Measurements from ENCODE around the gene GPC6.
A peak's percentile ranks its signal among the peaks of the same experiment; 100 is the strongest.

Gene GPC6

DNA sequence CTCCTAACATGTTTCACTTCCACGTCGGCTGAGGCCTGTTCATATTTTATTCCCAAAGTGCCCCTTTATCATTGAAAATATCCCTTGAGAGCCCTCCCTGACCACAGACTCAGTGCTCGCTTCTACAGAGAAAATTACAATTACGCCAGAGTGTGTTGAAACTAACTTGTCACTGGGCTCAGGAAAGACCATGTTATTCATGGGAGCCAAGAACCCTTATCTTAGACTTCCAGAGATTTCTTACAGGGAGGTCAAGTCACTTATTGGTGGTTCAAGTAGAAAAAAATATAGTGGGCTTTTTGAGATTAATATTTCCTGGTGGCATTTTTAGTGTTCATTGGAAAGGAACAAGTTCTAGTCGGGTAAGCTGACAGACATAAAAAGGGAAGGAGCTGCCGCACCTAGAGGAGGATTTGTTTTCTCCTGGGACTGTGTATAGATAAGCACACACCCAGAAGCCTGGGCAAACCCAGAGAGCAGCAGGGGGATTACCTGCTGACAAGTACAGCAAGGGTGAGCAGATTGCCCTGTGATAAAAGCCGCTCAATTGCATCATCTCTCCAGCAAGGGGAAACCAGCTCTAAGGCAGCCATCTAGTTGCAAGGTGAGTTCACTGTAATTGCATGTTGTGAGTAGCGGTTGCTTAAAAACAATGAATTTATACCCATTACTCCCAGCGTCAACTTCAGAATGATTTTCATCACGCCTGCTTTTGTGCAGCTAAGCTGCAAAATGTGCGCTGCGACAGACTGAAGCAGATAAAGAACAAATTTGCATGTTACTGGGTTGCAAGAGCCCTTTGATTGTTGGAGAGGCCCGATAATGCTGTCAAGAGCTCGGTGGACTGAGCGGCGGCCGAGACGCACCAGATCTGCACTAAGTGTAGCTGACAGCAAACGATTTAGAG, 1206.7 kb downstream of the GPC6 start:
- Histone ChIP-seq H2AFZ (ENCODE audit: low read depth, low read length, severe bottlenecking) (no peak overlapping the region), H4K20me1 (ENCODE audit: low read depth, low read length) (no peaks in the 10 kb centered on the region), H3K79me2 (ENCODE audit: insufficient read depth, low read length) (no peaks in the 10 kb centered on the region), H3K4me3 (ENCODE audit: insufficient read depth, low read length, poor library complexity, severe bottlenecking) (no peak overlapping the region), H3K9ac (ENCODE audit: low read length) (no peak overlapping the region), H3K36me3 (ENCODE audit: low read length) (no peaks in the 10 kb centered on the region), H3F3A (ENCODE audit: insufficient read depth) (no peaks in the 10 kb centered on the region), H3K27ac (ENCODE audit: low read depth, low read length) (no peak overlapping the region), H3K9me3 (ENCODE audit: insufficient read depth, low read length) (no peaks in the 10 kb centered on the region), H3K4me2 (ENCODE audit: low read depth, low read length, poor library complexity, severe bottlenecking) (no peak overlapping the region), H3K9me2 (replicated peaks; ENCODE audit: insufficient read depth, low read length) (no peaks in the 10 kb centered on the region), H3K27me3 (ENCODE audit: low read length) (no peaks in the 10 kb centered on the region)
- TF ChIP-seq, protein P1, sequence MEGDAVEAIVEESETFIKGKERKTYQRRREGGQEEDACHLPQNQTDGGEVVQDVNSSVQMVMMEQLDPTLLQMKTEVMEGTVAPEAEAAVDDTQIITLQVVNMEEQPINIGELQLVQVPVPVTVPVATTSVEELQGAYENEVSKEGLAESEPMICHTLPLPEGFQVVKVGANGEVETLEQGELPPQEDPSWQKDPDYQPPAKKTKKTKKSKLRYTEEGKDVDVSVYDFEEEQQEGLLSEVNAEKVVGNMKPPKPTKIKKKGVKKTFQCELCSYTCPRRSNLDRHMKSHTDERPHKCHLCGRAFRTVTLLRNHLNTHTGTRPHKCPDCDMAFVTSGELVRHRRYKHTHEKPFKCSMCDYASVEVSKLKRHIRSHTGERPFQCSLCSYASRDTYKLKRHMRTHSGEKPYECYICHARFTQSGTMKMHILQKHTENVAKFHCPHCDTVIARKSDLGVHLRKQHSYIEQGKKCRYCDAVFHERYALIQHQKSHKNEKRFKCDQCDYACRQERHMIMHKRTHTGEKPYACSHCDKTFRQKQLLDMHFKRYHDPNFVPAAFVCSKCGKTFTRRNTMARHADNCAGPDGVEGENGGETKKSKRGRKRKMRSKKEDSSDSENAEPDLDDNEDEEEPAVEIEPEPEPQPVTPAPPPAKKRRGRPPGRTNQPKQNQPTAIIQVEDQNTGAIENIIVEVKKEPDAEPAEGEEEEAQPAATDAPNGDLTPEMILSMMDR (IDR thresholded peaks at IDR 0.05; ENCODE audit: insufficient read depth, low read length, poor library complexity, severe bottlenecking), result no peak
- no peak for TF ChIP-seq EZH2phosphoT487 (conservative IDR thresholded peaks at IDR 0.05; ENCODE audit: low read length)

DNA sequence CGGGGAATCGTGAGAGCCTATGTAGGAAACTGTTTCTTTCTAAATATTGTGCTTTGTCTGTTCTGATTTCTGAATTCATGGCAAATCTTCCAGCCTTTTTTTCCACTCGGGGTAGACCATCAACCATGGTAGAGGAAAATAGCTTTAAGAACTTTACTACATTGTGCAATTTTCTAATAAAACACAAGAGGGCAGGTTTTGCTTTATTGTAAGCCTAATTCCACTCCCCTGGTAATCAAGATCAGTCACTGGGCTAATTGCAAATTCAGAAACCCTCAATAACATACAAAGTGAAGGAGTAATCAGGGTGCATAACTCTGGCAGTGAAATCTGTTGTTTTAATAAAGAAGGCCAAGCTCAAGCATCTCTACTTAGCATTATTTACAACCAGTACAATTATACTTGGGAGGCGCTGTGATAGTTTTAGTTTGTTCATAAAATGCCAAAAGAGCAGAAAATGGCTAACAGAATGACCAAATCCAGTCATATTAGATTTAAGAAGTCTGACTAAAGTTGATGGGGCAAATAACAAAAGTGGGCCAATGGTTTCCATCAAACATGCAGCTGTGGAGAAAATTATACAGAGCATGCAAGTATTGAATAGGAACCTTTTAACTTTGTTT, 1209.1 kb downstream of the GPC6 start:
- Histone ChIP-seq H2AFZ (ENCODE audit: low read depth, low read length, severe bottlenecking) (no peak overlapping the region), H3K27ac (ENCODE audit: low read depth, low read length) (no peak overlapping the region), H3K9me3 (ENCODE audit: insufficient read depth, low read length) (no peaks in the 10 kb centered on the region), H3K4me3 (ENCODE audit: insufficient read depth, low read length, poor library complexity, severe bottlenecking) (no peak overlapping the region), H3K9me2 (replicated peaks; ENCODE audit: insufficient read depth, low read length) (no peaks in the 10 kb centered on the region), H3F3A (ENCODE audit: insufficient read depth) (no peaks in the 10 kb centered on the region), H3K36me3 (ENCODE audit: low read length) (no peaks in the 10 kb centered on the region), H3K27me3 (ENCODE audit: low read length) (no peaks in the 10 kb centered on the region), H3K9ac (ENCODE audit: low read length) (no peak overlapping the region), H3K79me2 (ENCODE audit: insufficient read depth, low read length) (no peaks in the 10 kb centered on the region), H3K4me2 (ENCODE audit: low read depth, low read length, poor library complexity, severe bottlenecking) (no peak overlapping the region), H4K20me1 (ENCODE audit: low read depth, low read length) (no peaks in the 10 kb centered on the region)
- TF ChIP-seq EZH2phosphoT487 (conservative IDR thresholded peaks at IDR 0.05; ENCODE audit: low read length), result no peak
- TF ChIP-seq, protein P1 (IDR thresholded peaks at IDR 0.05; ENCODE audit: insufficient read depth, low read length, poor library complexity, severe bottlenecking), result peak; percentile 31

DNA sequence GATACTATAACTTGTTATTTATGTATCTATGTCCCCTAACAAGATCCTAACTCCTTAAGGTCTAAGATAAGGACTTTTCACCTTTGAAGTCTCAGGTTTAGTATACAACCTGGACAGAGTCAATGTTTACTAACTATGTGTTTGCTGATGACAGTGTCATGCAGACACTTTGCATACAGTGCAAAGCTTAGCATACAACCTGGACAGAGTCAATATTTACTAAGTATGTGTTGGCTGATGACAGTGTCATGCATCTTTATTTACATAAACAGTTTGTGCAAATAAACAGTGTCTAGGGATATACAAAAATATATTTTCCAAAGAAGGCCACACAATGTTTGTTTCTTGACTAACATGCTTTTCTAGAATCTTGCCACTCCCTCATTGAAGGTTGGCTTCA, 1218.2 kb downstream of the GPC6 start:
- no peaks in the 10 kb centered on the region for H4K20me1 ChIP-seq (ENCODE audit: low read depth, low read length)
- no peaks in the 10 kb centered on the region for H3K9me2 ChIP-seq (replicated peaks; ENCODE audit: insufficient read depth, low read length)
- no peak overlapping the region for H2AFZ ChIP-seq (ENCODE audit: low read depth, low read length, severe bottlenecking)
- H3K9me3 ChIP-seq (ENCODE audit: insufficient read depth, low read length), result no peaks in the 10 kb centered on the region
- no peak for TF ChIP-seq EZH2phosphoT487 (conservative IDR thresholded peaks at IDR 0.05; ENCODE audit: low read length)
- TF ChIP-seq, protein P1 (IDR thresholded peaks at IDR 0.05; ENCODE audit: insufficient read depth, low read length, poor library complexity, severe bottlenecking), result no peak
- H3K9ac ChIP-seq (ENCODE audit: low read length), result no peak overlapping the region
- no peak overlapping the region for H3K4me2 ChIP-seq (ENCODE audit: low read depth, low read length, poor library complexity, severe bottlenecking)
- H3K79me2 ChIP-seq (ENCODE audit: insufficient read depth, low read length), result no peaks in the 10 kb centered on the region
- H3K36me3 ChIP-seq (ENCODE audit: low read length), result no peaks in the 10 kb centered on the region
- H3F3A ChIP-seq (ENCODE audit: insufficient read depth), result no peaks in the 10 kb centered on the region
- no peaks in the 10 kb centered on the region for H3K27me3 ChIP-seq (ENCODE audit: low read length)
- no peak overlapping the region for H3K4me3 ChIP-seq (ENCODE audit: insufficient read depth, low read length, poor library complexity, severe bottlenecking)
- H3K27ac ChIP-seq (ENCODE audit: low read depth, low read length), result no peak overlapping the region
